HepG2 (cell line): ENCODE data around the gene ACSS2. TPM values are rescaled to one million over a fixed set of nuclear protein-coding genes. Genes with fewer than 3 reads are reported as not detected.

Experiments
- KAT7 ChIP-seq: IDR thresholded peaks from 2 replicates; pipeline ENCODE4 v1.6.1; 2018; ENCODE audit warnings: borderline replicate concordance, missing compliant biosample characterization
- NONO ChIP-seq, 2 experiments: fragments of 450-650 bp in 1 of 2; sonication (generic) in 1 of 2; formaldehyde crosslinking in 1 of 2; IDR thresholded peaks in 1 of 2; conservative IDR thresholded peaks in 1 of 2; 2 replicates each; pipeline versions ENCODE4 v1.6.1 to v1.8.0; 2017 to 2022; ENCODE audit warnings: mild to moderate bottlenecking in 1 of 2, missing genetic modification reagents in 1 of 2, moderate library complexity in 1 of 2
- PAWR ChIP-seq: sonication (generic); formaldehyde crosslinking; IDR thresholded peaks from 2 replicates; pipeline ENCODE4 v1.4.0; 2020; ENCODE audit warnings: missing genetic modification reagents, mild to moderate bottlenecking, borderline replicate concordance
- POLR2A ChIP-seq, 2 experiments: IDR thresholded peaks; 2 replicates each; pipeline ENCODE4 v1.6.1; 2011; ENCODE audit warnings: low read depth in 2 of 2, low read length in 2 of 2, mild to moderate bottlenecking in 1 of 2, moderate library complexity in 1 of 2; ENCODE audit not compliant: insufficient read depth in 1 of 2
- PRDM10 ChIP-seq: sonication (generic); formaldehyde crosslinking; IDR thresholded peaks from 2 replicates; pipeline ENCODE4 v1.4.0; 2020; ENCODE audit warnings: low read depth, missing genetic modification reagents
- SMC3 ChIP-seq: IDR thresholded peaks from 2 replicates; pipeline ENCODE4 v1.6.1; 2011; ENCODE audit warnings: low read length, improper control_type of control experiment
- ZBTB4 ChIP-seq: sonication (generic); formaldehyde crosslinking; IDR thresholded peaks from 2 replicates; pipeline ENCODE4 v1.4.0; 2020; ENCODE audit warnings: missing genetic modification reagents, mild to moderate bottlenecking, borderline replicate concordance
- ZNF24 ChIP-seq: fragments of 450-650 bp; IDR thresholded peaks from 2 replicates; pipeline ENCODE4 v1.6.1; 2017; ENCODE audit warnings: antibody characterized with exemption, mild to moderate bottlenecking
- polyA plus RNA-seq, 8 experiments: library from polyadenylated mRNA; depleted of rRNA in 3 of 8; stranded (reverse) in 7 of 8; unstranded in 1 of 8; fragments of >200 nt; fragmentation: Illumina TruSeq in 4 of 8; extraction: Trizol in 4 of 8; gene quantifications; 2 replicates each; pipeline versions ENCODE4 v1.2.1 to v1.2.3, GENCODE V29; 2011 to 2016; ENCODE audit warnings: low read depth in 4 of 8, missing spikeins in 1 of 8, mixed read lengths in 1 of 8; ENCODE audit not compliant: insufficient read depth in 1 of 8
- total RNA-seq, 5 experiments: library from RNA; depleted of rRNA; stranded (reverse); fragments of >200 nt; fragmentation: Illumina TruSeq; extraction: Trizol; gene quantifications; 2 replicates each; pipeline ENCODE4 v1.2.3, GENCODE V29; 2016; ENCODE audit warnings: low read depth in 1 of 5
- TF ChIP-seq, protein P1 (sequence below): sonication (generic); formaldehyde crosslinking; IDR thresholded peaks from 2 replicates; pipeline ENCODE4 v1.4.0; 2020; ENCODE audit warnings: missing genetic modification reagents
- TF ChIP-seq, protein P2 (sequence below): sonication (generic); formaldehyde crosslinking; IDR thresholded peaks from 2 replicates; pipeline ENCODE4 v1.4.0; 2020; ENCODE audit warnings: missing genetic modification reagents

Gene ACSS2
- total and polyA plus RNA-seq, 2 of the 13 experiments (the other 11 are each of a cell fraction or from before 2014, with no cell fraction given) = 72.8 to 89.7 TPM

DNA sequence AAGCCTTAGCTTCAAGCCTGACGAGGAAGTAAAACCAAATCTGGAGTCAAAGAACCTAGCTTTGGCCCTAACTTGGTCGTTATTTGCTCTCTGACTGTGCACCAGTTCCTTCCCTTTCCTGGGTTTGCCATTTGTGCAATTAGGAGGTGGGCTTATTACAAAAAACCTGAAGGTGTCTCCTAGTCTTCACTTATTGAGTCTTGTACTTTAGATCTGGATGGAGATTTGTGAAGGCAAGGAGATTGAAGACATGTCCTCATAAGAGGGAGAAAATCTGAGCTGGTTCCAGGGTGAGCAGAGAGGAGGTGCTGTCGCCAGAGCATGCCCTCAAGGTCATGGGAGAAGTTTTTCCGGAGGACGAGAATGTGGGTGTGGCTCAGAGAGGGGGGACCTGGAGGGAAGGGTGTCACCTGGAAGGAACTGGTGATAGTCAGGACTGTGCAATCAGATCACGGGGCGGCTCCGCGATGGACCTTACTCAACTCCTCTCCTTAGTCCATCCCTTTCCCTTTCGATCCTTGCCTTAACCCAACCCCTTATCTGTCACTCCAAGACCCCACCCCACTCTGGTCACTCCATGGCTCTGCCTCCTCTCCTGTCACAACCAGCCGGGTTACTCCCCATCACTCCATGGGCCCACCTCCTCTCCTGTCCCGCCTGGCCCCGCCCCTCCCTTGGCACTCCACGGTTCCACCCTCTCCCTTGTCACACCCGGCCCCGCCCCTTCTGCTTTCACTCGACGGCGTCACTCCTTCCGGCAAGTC, 588 bp upstream of the ACSS2 start (continued):
- TF ChIP-seq, protein P1, sequence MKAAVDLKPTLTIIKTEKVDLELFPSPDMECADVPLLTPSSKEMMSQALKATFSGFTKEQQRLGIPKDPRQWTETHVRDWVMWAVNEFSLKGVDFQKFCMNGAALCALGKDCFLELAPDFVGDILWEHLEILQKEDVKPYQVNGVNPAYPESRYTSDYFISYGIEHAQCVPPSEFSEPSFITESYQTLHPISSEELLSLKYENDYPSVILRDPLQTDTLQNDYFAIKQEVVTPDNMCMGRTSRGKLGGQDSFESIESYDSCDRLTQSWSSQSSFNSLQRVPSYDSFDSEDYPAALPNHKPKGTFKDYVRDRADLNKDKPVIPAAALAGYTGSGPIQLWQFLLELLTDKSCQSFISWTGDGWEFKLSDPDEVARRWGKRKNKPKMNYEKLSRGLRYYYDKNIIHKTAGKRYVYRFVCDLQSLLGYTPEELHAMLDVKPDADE = no peak
- TF ChIP-seq, protein P2, sequence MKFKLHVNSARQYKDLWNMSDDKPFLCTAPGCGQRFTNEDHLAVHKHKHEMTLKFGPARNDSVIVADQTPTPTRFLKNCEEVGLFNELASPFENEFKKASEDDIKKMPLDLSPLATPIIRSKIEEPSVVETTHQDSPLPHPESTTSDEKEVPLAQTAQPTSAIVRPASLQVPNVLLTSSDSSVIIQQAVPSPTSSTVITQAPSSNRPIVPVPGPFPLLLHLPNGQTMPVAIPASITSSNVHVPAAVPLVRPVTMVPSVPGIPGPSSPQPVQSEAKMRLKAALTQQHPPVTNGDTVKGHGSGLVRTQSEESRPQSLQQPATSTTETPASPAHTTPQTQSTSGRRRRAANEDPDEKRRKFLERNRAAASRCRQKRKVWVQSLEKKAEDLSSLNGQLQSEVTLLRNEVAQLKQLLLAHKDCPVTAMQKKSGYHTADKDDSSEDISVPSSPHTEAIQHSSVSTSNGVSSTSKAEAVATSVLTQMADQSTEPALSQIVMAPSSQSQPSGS (CRISPR knock-in tag) = no peak
- TF ChIP-seq PAWR (CRISPR knock-in tag) (no peak), KAT7 (CRISPR knock-in tag) (no peak), PRDM10 (CRISPR knock-in tag) (peak; percentile 81; the same call in 1 of the 2 replicates), ZNF24 (no peak), NONO (IDR thresholded peaks at IDR 0.05) (no peak), NONO (CRISPR knock-in tag; conservative IDR thresholded peaks at IDR 0.05) (no peak; the same call in 1 of the 2 replicates), SMC3 (no peak), POLR2A (IDR thresholded peaks at IDR 0.05; ENCODE audit: insufficient read depth in 1 of 2, low read depth in 2 of 2, low read length in 2 of 2) (peak in 1 of 2 experiments; percentile 86; a peak in 3 of 4 replicates), ZBTB4 (CRISPR knock-in tag) (no peak)
